Upper lobe of right lung (tissue), 1 donor: ENCODE measurements around the gene GRIA1. TPM values are rescaled to one million over a fixed set of nuclear protein-coding genes. Genes with fewer than 3 reads are reported as not detected.

Experiments used
- ATAC-seq: fragments of 200-7000 bp; cut with Tn5 transposase; one replicate; pipeline ENCODE4 v1.9.1; 2020; ENCODE audit warnings: mild to moderate bottlenecking, moderate library complexity
- DNase-seq: peaks from one replicate; pipeline ENCODE4 v3.0.0-alpha.2; 2020
- H3K27ac ChIP-seq: fragments of 200-600 bp; one replicate; pipeline ENCODE4 v1.8.0; 2022
- H3K27me3 ChIP-seq: fragments of 200-600 bp; one replicate; pipeline ENCODE4 v1.8.0; 2022; ENCODE audit warnings: mild to moderate bottlenecking
- H3K36me3 ChIP-seq: fragments of 200-600 bp; one replicate; pipeline ENCODE4 v1.8.0; 2022
- H3K4me1 ChIP-seq: fragments of 200-600 bp; one replicate; pipeline ENCODE4 v1.8.0; 2022
- H3K4me3 ChIP-seq: fragments of 200-600 bp; one replicate; pipeline ENCODE4 v1.8.0; 2022; ENCODE audit warnings: mild to moderate bottlenecking
- H3K9me3 ChIP-seq: fragments of 200-600 bp; one replicate; pipeline ENCODE4 v1.8.0; 2022
- intact Hi-C: fragments of 100-400 bp; cut with DNase I; formaldehyde crosslinking; loops from one replicate; pipeline ENCODE4 v1.11.0; 2022
- total RNA-seq: library from RNA; stranded (reverse); fragmentation: NEBNext Ultra II Directional; extraction: Animal tissue kit (Norgen Biotek cat#: 25700); gene quantifications from one replicate; pipeline ENCODE4 v1.2.1, GENCODE V29; 2021
- TF ChIP-seq, protein P1 (sequence below): fragments of 200-600 bp; IDR thresholded peaks from one replicate; pipeline ENCODE4 v1.8.0; 2022; ENCODE audit warnings: antibody characterized with exemption
- donor health status: DM: no; HTN: yes; CAD: no; lungs with severe emphysema.

GRIA1 gene
- total RNA-seq, 1 donor from 2014 or later, result 21.9 TPM

DNA sequence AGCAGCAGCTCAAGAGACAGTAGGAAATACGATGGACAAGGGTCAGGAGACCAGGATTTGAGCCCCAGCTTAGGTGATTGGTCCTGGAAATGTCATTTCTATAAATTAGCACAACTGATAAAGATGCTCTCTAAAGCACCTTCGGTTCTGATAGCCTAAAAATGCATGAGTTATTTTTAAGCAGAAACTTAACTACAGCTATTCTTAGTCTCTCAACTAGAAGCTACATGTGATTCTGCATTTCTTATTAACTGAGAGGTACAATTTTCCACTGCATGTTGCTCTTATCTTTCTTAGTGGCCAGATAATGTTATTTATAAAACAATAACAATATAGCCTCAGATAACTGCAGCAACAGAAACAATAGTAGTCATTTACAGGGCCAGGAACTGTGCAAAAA, 136.4 kb downstream of the GRIA1 start:
- Histone ChIP-seq H3K27me3 (no peaks in the 10 kb centered on the region), H3K27ac (no peak overlapping the region), H3K9me3 (no peaks in the 10 kb centered on the region), H3K4me1 (peaks cover 14% of the 10 kb centered on the region), H3K36me3 (no peaks in the 10 kb centered on the region), H3K4me3 (no peak overlapping the region)
- intact Hi-C loops, result no loop called here
- DNase-seq, result no peak
- no peak for ATAC-seq
- TF ChIP-seq, protein P1, sequence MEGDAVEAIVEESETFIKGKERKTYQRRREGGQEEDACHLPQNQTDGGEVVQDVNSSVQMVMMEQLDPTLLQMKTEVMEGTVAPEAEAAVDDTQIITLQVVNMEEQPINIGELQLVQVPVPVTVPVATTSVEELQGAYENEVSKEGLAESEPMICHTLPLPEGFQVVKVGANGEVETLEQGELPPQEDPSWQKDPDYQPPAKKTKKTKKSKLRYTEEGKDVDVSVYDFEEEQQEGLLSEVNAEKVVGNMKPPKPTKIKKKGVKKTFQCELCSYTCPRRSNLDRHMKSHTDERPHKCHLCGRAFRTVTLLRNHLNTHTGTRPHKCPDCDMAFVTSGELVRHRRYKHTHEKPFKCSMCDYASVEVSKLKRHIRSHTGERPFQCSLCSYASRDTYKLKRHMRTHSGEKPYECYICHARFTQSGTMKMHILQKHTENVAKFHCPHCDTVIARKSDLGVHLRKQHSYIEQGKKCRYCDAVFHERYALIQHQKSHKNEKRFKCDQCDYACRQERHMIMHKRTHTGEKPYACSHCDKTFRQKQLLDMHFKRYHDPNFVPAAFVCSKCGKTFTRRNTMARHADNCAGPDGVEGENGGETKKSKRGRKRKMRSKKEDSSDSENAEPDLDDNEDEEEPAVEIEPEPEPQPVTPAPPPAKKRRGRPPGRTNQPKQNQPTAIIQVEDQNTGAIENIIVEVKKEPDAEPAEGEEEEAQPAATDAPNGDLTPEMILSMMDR, result no peak

DNA sequence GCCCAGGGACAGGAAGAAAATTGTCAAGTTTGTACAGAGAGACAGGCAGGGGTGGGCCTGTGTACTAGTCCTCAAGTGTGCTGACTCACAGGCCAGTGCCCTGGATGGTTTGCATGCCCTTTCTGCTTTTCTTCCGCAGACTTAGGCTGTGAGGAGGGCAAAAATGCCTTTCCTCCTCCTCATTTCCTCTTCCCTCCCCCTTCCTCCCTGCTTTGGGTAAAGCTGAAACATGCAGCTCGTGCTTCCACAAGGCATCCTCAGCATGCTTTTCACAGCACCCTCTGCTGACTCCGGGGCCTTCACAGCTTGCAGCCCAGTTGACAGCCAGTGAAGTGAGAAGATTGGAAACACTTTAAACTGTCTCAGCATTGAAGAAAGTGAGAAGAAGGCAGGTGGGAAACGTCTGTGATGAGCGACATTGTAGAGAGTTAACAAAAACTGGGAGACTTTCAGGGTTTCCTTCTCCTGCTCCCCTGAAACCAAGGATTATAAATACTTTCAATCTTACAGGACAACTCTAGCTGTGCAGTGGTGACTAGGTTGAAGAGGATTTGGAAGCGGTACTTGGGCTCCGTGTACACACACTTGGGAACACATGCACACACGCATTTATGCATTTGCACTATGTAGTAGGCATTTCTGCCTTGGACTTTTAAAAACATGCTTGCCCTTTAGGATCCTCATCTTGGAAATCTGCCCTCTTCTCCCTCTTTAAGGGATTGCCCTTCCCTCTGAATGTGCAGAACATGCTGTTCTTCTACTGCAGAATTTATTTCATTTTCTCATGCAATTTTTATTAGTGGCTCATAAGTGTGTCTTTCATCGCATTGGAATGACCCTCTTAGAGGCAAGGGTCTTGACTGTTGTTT, 138.8 kb downstream of the GRIA1 start:
- no peak overlapping the region for H3K4me3 ChIP-seq
- no peaks in the 10 kb centered on the region for H3K9me3 ChIP-seq
- H3K27me3 ChIP-seq, result no peaks in the 10 kb centered on the region
- ATAC-seq, result peak; percentile 90
- H3K27ac ChIP-seq, result peak overlapping the region; percentile 42
- intact Hi-C loops, result no loop called here
- DNase-seq, result peak; percentile 64
- H3K36me3 ChIP-seq, result no peaks in the 10 kb centered on the region
- TF ChIP-seq, protein P1, result no peak
- peaks cover 14% of the 10 kb centered on the region for H3K4me1 ChIP-seq

DNA sequence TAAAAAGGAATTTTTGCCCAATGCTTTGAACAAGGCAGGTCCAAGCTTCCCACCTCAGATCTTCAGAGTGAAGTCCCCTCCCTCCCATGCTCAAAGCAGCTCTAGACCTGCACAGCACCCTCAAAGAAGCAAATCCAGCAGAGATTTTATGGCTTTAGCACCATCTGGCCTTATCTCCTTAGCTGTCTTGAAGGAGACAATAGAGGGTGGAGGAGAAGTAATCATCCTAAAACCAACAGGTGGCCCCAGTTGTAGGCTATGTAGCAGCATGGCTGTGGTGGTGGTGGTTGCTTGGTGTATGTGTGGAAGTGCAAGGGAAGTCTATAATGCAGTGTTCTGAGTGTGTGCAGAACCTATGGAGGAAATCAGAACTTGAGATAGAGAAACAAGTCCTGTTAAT, 140.1 kb downstream of the GRIA1 start:
- TF ChIP-seq, protein P1, result no peak
- Histone ChIP-seq H3K27me3 (no peaks in the 10 kb centered on the region), H3K9me3 (no peaks in the 10 kb centered on the region), H3K36me3 (no peaks in the 10 kb centered on the region), H3K4me3 (no peak overlapping the region), H3K27ac (no peak overlapping the region), H3K4me1 (peaks cover 14% of the 10 kb centered on the region)
- ATAC-seq (no peak), DNase-seq (no peak)
- intact Hi-C loops, result no loop called here

DNA sequence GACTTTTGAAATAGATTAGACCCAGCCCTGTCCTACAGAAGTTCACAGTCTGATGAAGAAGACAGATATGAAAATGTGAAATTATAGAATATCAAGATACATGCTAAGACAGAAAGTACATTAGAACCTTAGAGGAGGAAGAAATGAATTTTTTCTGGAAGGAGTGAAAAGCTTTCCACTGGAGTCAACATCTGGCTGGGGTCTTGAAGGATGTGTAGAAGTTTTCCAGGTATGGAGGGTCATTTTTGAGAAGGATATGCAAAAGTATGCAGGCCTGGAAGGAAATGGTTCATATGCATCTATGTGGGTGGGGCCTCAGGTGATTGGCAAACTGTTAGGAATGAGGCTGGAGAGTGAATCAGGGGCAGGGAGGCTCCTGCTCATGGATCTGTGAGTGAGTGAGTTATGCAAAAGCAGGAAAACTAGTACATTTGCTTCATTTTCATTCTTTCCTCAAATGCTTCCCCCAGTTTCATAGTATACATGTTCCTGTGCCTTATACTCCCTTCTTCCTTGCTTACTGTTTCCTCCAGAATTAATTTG, 142.3 kb downstream of the GRIA1 start:
- ATAC-seq, result no peak
- peaks cover 14% of the 10 kb centered on the region for H3K4me1 ChIP-seq
- H3K9me3 ChIP-seq, result no peaks in the 10 kb centered on the region
- no peak for DNase-seq
- no peak overlapping the region for H3K4me3 ChIP-seq
- H3K36me3 ChIP-seq, result no peaks in the 10 kb centered on the region
- TF ChIP-seq, protein P1, result no peak
- no peak overlapping the region for H3K27ac ChIP-seq
- H3K27me3 ChIP-seq, result no peaks in the 10 kb centered on the region
- intact Hi-C loops, result no loop called here

DNA sequence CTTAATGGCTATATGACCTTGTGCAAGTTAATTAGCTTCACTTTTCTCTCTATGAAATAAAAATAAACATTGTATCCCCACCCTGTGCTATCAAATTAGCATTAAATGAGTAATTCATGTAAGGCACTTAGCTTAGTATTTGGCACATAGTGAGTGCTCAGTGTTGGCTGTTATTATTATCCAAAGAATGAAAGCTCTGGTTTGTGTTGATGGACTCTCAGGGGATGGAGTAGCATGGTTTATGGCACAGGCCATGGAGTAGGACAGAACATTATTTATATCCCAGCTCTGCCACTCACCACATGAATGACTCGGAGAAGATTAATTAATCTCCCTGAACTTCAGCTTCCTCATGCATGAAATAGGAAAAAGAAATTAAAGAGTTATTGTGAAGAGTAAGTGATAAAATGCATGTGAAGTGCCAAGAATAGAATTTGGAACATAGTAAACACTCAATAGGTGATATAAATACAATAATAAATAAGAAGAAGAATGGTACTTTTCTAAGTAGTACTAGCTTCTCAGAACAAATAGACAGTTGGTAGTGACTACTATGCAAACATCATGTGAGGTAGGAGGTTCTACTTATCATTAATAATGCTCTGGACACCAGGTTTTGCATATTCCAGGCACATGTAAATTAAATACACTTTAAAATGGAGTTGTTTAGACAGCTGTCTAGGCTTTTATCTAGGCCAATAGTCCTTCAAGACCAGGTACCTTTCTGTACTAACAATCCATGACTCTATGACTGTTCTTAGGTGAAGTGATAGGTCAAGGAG, 146.4 kb downstream of the GRIA1 start:
- H3K9me3 ChIP-seq, result no peaks in the 10 kb centered on the region
- no peaks in the 10 kb centered on the region for H3K27me3 ChIP-seq
- DNase-seq (no peak), ATAC-seq (no peak)
- no peaks in the 10 kb centered on the region for H3K36me3 ChIP-seq
- H3K4me3 ChIP-seq, result no peak overlapping the region
- intact Hi-C loops, result no loop called here
- peaks cover 6% of the 10 kb centered on the region for H3K4me1 ChIP-seq
- TF ChIP-seq, protein P1, result no peak
- no peak overlapping the region for H3K27ac ChIP-seq
